Keratinocyte (primary cell): ENCODE measurements around the gene ACTR3C.
"Not testable (repeated sequence)": the region's sequence is repeated elsewhere in the genome, so short reads cannot be mapped to it uniquely, and the experiment has no call there.

Experiments
- CTCF ChIP-seq, 3 experiments: IDR thresholded peaks in 1 of 3; conservative IDR thresholded peaks in 1 of 3; optimal IDR thresholded peaks in 1 of 3; 2 replicates in 2 of 3; 3 replicates in 1 of 3; pipeline versions ENCODE3 to v1.5.1; 2011; ENCODE audit warnings: low read length in 3 of 3, mild to moderate bottlenecking in 3 of 3, moderate library complexity in 2 of 3, control low read depth in 1 of 3, inconsistent platforms in 1 of 3; ENCODE audit not compliant: insufficient read depth in 2 of 3; ENCODE audit errors: extremely low read depth in 1 of 3
- EZH2 ChIP-seq: IDR thresholded peaks from one replicate; pipeline ENCODE4 v1.6.1; 2012; ENCODE audit warnings: inconsistent platforms, mild to moderate bottlenecking, low read length, moderate library complexity

- not testable (repeated sequence) for TF ChIP-seq CTCF (optimal IDR thresholded peaks at IDR 0.05 in 1 of 3, IDR thresholded peaks at IDR 0.05 in 1 of 3, conservative IDR thresholded peaks at IDR 0.05 in 1 of 3; ENCODE audit: extremely low read depth in 1 of 3, insufficient read depth in 2 of 3, low read length in 3 of 3); EZH2
Observed at GRCh38 chr7:150287815-150288214, 35.5 kb downstream of the ACTR3C start.
